HFFc6 (cell line): ENCODE results near the gene C1orf122. TPM values are rescaled to one million over a fixed set of nuclear protein-coding genes. Genes with fewer than 3 reads are reported as not detected.

Source experiments
- DNase-seq: peaks from one replicate; pipeline ENCODE4 v3.0.0-alpha.2; 2018
- H3K27ac Mint-ChIP-seq: 2 replicates; pipeline ENCODE4 v1.8.0; 2020; ENCODE audit warnings: mild to moderate bottlenecking, mixed read lengths
- H3K27me3 Mint-ChIP-seq: 2 replicates; pipeline ENCODE4 v1.8.0; 2021; ENCODE audit warnings: mild to moderate bottlenecking, moderate library complexity, mixed read lengths; ENCODE audit not compliant: insufficient read depth
- H3K36me3 Mint-ChIP-seq: 2 replicates; pipeline ENCODE4 v1.8.0; 2021; ENCODE audit warnings: low read depth, mixed read lengths
- H3K4me1 Mint-ChIP-seq: 2 replicates; pipeline ENCODE4 v1.8.0; 2020; ENCODE audit warnings: low read depth, mixed read lengths
- H3K4me3 Mint-ChIP-seq: 2 replicates; pipeline ENCODE4 v1.8.0; 2020; ENCODE audit warnings: mild to moderate bottlenecking, moderate library complexity, mixed read lengths
- H3K9me3 Mint-ChIP-seq: 2 replicates; pipeline ENCODE4 v1.8.0; 2020; ENCODE audit warnings: mild to moderate bottlenecking, mixed read lengths
- long read RNA-seq: library from polyadenylated mRNA; unstranded; transcript quantifications from one replicate; pipeline ENCODE4 v2.0.0, GENCODE V29; 2019
- total RNA-seq, 6 experiments: library from RNA; stranded (reverse); fragmentation: NEBNext Ultra II Directional; extraction: Animal tissue kit (Norgen Biotek cat#: 25700); gene quantifications; 2 replicates in 1 of 6; 3 replicates in 5 of 6; pipeline ENCODE4 v1.2.3, GENCODE V29; 2021
- TF ChIP-seq, protein P1 (sequence below): fragments of 200-600 bp; sonication (generic); IDR thresholded peaks from 2 replicates; pipeline ENCODE4 v1.5.0; 2021; ENCODE audit warnings: antibody characterized with exemption, mild to moderate bottlenecking

Gene C1orf122
- 10 to 100 TPM; 60.6 to 97.1 (median 68.2) TPM for total RNA-seq
- long read RNA-seq, transcript C1orf122-202 (2 exons, 2,229 nt): major isoform, 50 of 63 reads
- long read RNA-seq, transcript C1orf122-204 (3 exons, 1,234 nt): minor isoform, 11 of 63 reads
- long read RNA-seq, partial matches to known transcripts: 0 of 63 reads
- long read RNA-seq, other reads (novel, unspliced or antisense): 2 of 63 reads

DNA sequence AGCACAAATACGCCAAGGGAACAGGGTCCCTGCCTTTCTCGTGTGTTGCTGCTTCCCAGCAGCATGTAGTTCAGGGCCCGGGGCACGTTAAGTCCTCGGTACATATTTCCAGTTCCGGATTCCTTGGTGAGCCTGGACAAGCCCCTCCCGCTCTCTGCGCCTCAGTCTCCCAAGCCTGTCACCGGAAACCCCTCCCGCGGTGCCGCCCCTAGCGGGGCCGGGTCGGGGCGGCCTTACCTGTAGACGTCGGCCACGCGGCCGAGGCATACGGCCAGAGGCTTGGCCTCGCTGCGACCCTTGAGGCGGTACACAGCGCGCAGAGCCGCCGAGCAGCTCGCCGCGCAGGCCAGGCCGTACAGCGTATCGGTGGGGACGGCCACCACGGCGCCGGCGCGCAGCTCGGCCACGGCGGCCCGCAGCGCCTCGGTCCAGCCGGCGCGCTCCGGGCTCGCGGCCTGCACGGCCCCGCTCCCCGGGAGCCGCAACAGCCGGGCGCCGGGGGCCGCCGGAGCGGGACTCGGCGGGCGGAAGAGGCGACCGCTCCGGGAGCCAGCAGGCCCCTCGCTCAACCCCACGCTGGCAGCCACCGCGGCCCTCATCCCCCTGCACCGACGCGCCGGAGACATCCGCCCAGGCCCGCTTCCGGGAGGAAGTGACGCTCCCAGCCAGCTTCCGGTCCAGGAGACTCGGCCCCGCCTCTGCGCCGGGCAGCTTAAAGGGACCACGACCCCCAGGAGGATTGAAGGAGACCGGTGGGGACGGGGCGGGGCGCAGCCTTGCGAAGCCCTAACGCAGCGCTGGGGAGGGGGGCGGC lies at the start of gene C1orf122, which contains the start of gene YRDC:
Gene C1orf122, plus strand, starts transcription at position 236 of the 814 bp plus-strand sequence. CDS start 615 bp downstream, outside the sequence.
Gene YRDC, minus strand, starts transcription at position 654 of the 814 bp plus-strand sequence. Its CDS starts 28 bp downstream, at position 626.
- DNase-seq: peak; percentile 87
- Mint-ChIP-seq H3K27ac (peak within 1 kb of the TSS; percentile 93), H3K36me3 (peaks cover 22% of the 10 kb centered on the region), H3K9me3 (no peaks in the 10 kb centered on the region), H3K4me3 (peak within 1 kb of the TSS; percentile 95), H3K27me3 (peaks cover 6% of the 10 kb centered on the region), H3K4me1 (peaks cover 20% of the 10 kb centered on the region)
- TF ChIP-seq, protein P1, sequence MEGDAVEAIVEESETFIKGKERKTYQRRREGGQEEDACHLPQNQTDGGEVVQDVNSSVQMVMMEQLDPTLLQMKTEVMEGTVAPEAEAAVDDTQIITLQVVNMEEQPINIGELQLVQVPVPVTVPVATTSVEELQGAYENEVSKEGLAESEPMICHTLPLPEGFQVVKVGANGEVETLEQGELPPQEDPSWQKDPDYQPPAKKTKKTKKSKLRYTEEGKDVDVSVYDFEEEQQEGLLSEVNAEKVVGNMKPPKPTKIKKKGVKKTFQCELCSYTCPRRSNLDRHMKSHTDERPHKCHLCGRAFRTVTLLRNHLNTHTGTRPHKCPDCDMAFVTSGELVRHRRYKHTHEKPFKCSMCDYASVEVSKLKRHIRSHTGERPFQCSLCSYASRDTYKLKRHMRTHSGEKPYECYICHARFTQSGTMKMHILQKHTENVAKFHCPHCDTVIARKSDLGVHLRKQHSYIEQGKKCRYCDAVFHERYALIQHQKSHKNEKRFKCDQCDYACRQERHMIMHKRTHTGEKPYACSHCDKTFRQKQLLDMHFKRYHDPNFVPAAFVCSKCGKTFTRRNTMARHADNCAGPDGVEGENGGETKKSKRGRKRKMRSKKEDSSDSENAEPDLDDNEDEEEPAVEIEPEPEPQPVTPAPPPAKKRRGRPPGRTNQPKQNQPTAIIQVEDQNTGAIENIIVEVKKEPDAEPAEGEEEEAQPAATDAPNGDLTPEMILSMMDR: 0 out of 2 replicates have a peak, but pooled peaks have one; percentile 11

DNA sequence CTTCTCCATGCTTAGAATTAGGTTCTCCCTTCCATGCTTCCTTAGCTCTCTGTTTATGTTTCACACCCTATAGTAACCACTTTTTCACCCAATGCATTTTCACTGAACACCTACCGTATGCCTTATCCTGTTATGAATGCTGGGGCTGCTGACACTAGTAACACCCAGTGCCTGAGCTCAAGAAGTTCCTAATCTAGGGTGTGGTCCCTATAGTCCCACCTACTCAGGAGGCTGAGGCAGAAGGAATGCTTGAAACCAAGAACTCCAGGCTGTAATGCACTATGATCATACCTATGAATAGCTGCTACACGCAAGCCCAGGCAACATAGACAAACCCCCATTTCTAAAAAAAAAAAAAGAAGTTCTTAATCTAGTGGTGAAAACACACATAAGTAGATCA lies 48.1 kb upstream of the C1orf122 start:
- Mint-ChIP-seq H3K9me3 (no peaks in the 10 kb centered on the region), H3K4me3 (no peak overlapping the region), H3K4me1 (no peaks in the 10 kb centered on the region), H3K36me3 (no peaks in the 10 kb centered on the region), H3K27me3 (peaks cover 24% of the 10 kb centered on the region), H3K27ac (no peak overlapping the region)
- DNase-seq: no peak
- TF ChIP-seq, protein P1: no peak

DNA sequence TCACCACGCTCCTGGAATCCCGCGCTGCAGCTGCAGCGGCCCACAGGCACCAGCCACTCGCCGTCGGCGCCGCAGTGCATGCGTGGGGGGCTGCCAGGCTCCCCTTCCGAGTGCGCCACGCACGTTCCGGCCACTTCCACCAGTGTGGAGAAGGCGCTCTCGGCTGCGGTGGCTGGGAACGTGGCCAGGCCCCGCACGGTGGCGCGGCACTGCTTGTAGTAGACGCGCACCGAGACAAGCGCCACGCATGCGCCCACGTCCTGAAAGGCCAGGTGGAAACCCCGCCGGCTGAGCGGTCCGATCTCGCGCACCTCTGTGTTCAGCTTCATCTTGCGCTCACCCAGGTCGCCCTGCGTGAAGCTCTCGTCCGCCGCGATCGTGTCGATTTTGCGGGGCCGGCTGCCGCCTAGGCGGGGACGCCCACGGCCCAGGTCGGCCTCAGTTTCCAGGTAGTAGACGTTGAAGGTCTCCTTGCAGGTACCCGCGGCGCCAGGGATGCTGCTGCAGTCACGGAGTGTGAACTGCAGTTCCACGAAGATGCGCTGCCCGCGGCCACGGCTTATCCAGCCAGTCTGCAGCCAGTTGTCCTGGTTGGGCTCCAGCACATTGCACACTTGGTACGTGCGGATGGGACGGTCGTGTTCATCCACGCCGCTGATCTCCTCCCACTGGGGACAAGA lies 46.0 kb upstream of the C1orf122 start:
- TF ChIP-seq, protein P1: no peak
- Mint-ChIP-seq H3K4me3 (no peak overlapping the region), H3K9me3 (no peaks in the 10 kb centered on the region), H3K4me1 (0 out of 2 replicates have a peak, but pooled peaks cover 5% of the 10 kb centered on the region), H3K36me3 (no peaks in the 10 kb centered on the region), H3K27ac (no peak overlapping the region), H3K27me3 (peaks cover 23% of the 10 kb centered on the region)
- no peak for DNase-seq

DNA sequence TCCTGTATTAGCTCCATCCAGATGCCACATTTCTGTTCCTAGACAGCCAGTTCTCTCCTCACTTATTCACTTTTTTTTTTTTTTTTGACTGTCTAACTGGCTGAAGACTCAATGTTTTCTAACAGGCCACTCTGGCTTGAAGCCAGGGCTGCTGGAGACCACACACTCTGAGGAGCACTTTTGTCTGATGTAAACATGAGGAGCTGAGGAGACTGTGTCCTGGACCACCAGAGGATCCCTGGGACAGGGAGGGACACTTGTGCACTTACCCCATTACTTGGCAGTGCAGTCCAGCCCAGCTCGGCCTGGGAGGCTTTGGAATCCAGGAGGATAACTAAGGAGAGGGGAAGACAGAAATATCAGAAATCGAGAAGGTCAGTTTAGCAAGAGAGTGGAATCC lies 45.1 kb upstream of the C1orf122 start:
- DNase-seq: no peak
- peaks cover 25% of the 10 kb centered on the region for H3K27me3 Mint-ChIP-seq
- H3K4me3 Mint-ChIP-seq: no peak overlapping the region
- H3K9me3 Mint-ChIP-seq: no peaks in the 10 kb centered on the region
- H3K4me1 Mint-ChIP-seq: 0 out of 2 replicates have a peak, but pooled peaks cover 5% of the 10 kb centered on the region
- no peaks in the 10 kb centered on the region for H3K36me3 Mint-ChIP-seq
- TF ChIP-seq, protein P1: no peak
- no peak overlapping the region for H3K27ac Mint-ChIP-seq

DNA sequence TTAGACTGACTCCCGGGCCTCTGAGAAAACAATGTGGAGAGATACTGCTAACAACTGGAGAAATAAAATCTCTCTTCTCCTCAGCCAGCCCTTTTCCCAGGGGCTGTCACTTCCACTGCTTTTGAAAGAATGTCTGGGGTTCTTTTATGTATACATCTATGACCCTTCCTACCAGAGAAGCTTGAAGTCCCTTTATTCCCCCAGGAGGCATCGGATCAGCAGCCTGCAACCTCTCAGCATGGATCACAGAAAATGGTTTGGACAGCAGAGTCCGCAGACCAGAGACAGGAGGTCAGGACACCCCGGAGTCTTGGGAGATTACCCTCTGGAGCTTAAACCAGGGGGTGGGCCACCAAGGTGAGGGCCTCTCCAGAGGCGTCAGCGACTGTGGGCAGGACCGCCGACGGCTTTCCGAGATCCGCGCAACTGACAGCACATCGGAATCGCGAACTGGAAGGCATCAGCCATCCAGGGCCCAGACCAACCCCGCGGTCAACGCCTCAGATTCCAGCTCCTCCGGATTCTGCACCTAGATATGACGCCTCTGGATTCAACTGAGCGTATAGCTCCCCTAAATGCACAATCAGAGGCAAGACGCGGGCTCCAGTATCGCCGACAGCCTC lies 43.7 kb upstream of the C1orf122 start:
- no peak overlapping the region for H3K4me3 Mint-ChIP-seq
- H3K9me3 Mint-ChIP-seq: no peaks in the 10 kb centered on the region
- DNase-seq: no peak
- no peak overlapping the region for H3K27ac Mint-ChIP-seq
- 0 out of 2 replicates have a peak, but pooled peaks cover 5% of the 10 kb centered on the region for H3K4me1 Mint-ChIP-seq
- no peaks in the 10 kb centered on the region for H3K36me3 Mint-ChIP-seq
- peaks cover 30% of the 10 kb centered on the region for H3K27me3 Mint-ChIP-seq
- TF ChIP-seq, protein P1: no peak
